PC-9 (cell line): Measurements from ENCODE around the gene GAB2. TPM values are rescaled to one million over a fixed set of nuclear protein-coding genes. Genes with fewer than 3 reads are reported as not detected.

Source experiments
- BruUV-seq: library from RNA; stranded (reverse); fragments of 400-500 nt; replicated peaks from 2 replicates; lab custom pipeline; 2021; lab: Mats Ljungman, UMichigan
- CTCF ChIA-PET: fragments of 300-600 bp; sonication (Branson Sonifier 250); formaldehyde crosslinking; loops from one replicate; lab custom pipeline; 2022; ENCODE audit warnings: antibody characterized with exemption; lab: Charles Lee
- POLR2A ChIA-PET: fragments of 300-600 bp; sonication (Branson Sonifier 250); formaldehyde crosslinking; loops from one replicate; lab custom pipeline; 2022; ENCODE audit warnings: antibody characterized with exemption; ENCODE audit not compliant: unreplicated experiment; lab: Charles Lee
- DNase-seq, 2 experiments: peaks; one replicate each; pipeline versions ENCODE4 v3.0.0 to v3.0.0-alpha.2; 2015 to 2022; ENCODE audit warnings: mixed read lengths in 1 of 2
- H2AFZ ChIP-seq: fragments of 200-600 bp; sonication (generic); 2 replicates; pipeline ENCODE4 v1.8.1; 2017; ENCODE audit warnings: antibody characterized with exemption
- H3F3A ChIP-seq: fragments of 200-600 bp; sonication (generic); 2 replicates; pipeline ENCODE4 v1.8.1; 2017; ENCODE audit warnings: antibody characterized with exemption, mild to moderate bottlenecking, low read depth; ENCODE audit not compliant: insufficient read depth
- H3K27ac ChIP-seq: fragments of 200-600 bp; sonication (generic); 2 replicates; pipeline ENCODE4 v1.6.1; 2016; ENCODE audit warnings: mixed run types
- H3K27me3 ChIP-seq: fragments of 200-600 bp; sonication (generic); 2 replicates; pipeline ENCODE4 v1.6.1; 2016; ENCODE audit warnings: low read depth, mixed run types; ENCODE audit not compliant: insufficient read depth
- H3K36me3 ChIP-seq: fragments of 200-600 bp; sonication (generic); 2 replicates; pipeline ENCODE4 v1.6.1; 2016; ENCODE audit warnings: low read depth, mixed run types
- H3K4me1 ChIP-seq: fragments of 200-600 bp; sonication (generic); replicated peaks from 2 replicates; pipeline ENCODE4 v1.6.1; 2016; ENCODE audit warnings: mixed run types; ENCODE audit not compliant: insufficient read depth
- H3K4me2 ChIP-seq: fragments of 200-600 bp; sonication (generic); 2 replicates; pipeline ENCODE4 v1.6.1; 2017; ENCODE audit warnings: mixed run types
- H3K4me3 ChIP-seq: fragments of 200-600 bp; sonication (generic); 2 replicates; pipeline ENCODE4 v1.6.1; 2016; ENCODE audit warnings: mixed run types
- H3K79me2 ChIP-seq: fragments of 200-600 bp; sonication (generic); 2 replicates; pipeline ENCODE4 v1.6.1; 2017; ENCODE audit warnings: low read depth, mixed run types
- H3K9me2 ChIP-seq: fragments of 200-600 bp; sonication (generic); 2 replicates; pipeline ENCODE4 v1.8.1; 2017; ENCODE audit warnings: mild to moderate bottlenecking; ENCODE audit not compliant: insufficient read depth
- H3K9me3 ChIP-seq: fragments of 200-600 bp; sonication (generic); 2 replicates; pipeline ENCODE4 v1.8.1; 2016; ENCODE audit warnings: low read depth; ENCODE audit not compliant: insufficient read depth
- H4K20me1 ChIP-seq: fragments of 200-600 bp; sonication (generic); 2 replicates; pipeline ENCODE4 v1.8.1; 2017; ENCODE audit not compliant: insufficient read depth
- CTCF ChIP-seq: fragments of 200-600 bp; sonication (generic); conservative IDR thresholded peaks from 2 replicates; pipeline ENCODE4 v1.6.1; 2017; ENCODE audit warnings: mixed run types, antibody characterized with exemption, mild to moderate bottlenecking, moderate library complexity
- EZH2 ChIP-seq: fragments of 200-600 bp; sonication (generic); IDR thresholded peaks from 2 replicates; pipeline ENCODE4 v1.8.0; 2017; ENCODE audit warnings: antibody characterized with exemption, low read depth
- intact Hi-C: fragments of 100-400 bp; cut with micrococcal nuclease; formaldehyde crosslinking; loops from one replicate; pipeline ENCODE4 v1.10.0; 2022; ENCODE audit not compliant: unreplicated experiment
- total RNA-seq: library from RNA; stranded (reverse); gene quantifications from 2 replicates; pipeline ENCODE4 v1.2.3, GENCODE V29; 2021

GAB2 gene
- total RNA-seq, 1 experiment from 2014 or later = 17.5 TPM

GRCh38 chr11:78216021-78216420 lies 201.6 kb downstream of the GAB2 start:
- Histone ChIP-seq H4K20me1 (no peaks in the 10 kb centered on the region), H3K27me3 (no peaks in the 10 kb centered on the region), H2AFZ (no peak overlapping the region), H3K4me2 (no peak overlapping the region), H3K4me3 (no peak overlapping the region), H3F3A (no peaks in the 10 kb centered on the region), H3K79me2 (no peaks in the 10 kb centered on the region), H3K9me2 (no peaks in the 10 kb centered on the region), H3K36me3 (0 out of 2 replicates have a peak, but pooled peaks cover 2% of the 10 kb centered on the region), H3K9me3 (no peaks in the 10 kb centered on the region), H3K4me1 (peaks cover 3% of the 10 kb centered on the region; the same call in 1 of the 2 replicates), H3K27ac (no peak overlapping the region)
- no peak for TF ChIP-seq CTCF
- no peak for TF ChIP-seq EZH2
- CTCF ChIA-PET = no interaction called here
- POLR2A ChIA-PET = no interaction called here
- DNase-seq = no peak
- no TSS peak for BruUV-seq
- intact Hi-C loops = no loop called here

GRCh38 chr11:78214331-78215194 lies 203.1 kb downstream of the GAB2 start:
- Histone ChIP-seq H3F3A (no peaks in the 10 kb centered on the region), H3K4me1 (peaks cover 3% of the 10 kb centered on the region; the same call in 1 of the 2 replicates), H4K20me1 (no peaks in the 10 kb centered on the region), H3K79me2 (no peaks in the 10 kb centered on the region), H3K9me3 (no peaks in the 10 kb centered on the region), H2AFZ (no peak overlapping the region), H3K36me3 (0 out of 2 replicates have a peak, but pooled peaks cover 3% of the 10 kb centered on the region), H3K9me2 (no peaks in the 10 kb centered on the region), H3K27ac (no peak overlapping the region), H3K4me2 (no peak overlapping the region), H3K4me3 (no peak overlapping the region), H3K27me3 (no peaks in the 10 kb centered on the region)
- TF ChIP-seq CTCF = no peak
- TF ChIP-seq EZH2 = no peak
- intact Hi-C loops = no loop called here
- POLR2A ChIA-PET = no interaction called here
- CTCF ChIA-PET = no interaction called here
- no peak for DNase-seq
- BruUV-seq = no TSS peak

- no peak for DNase-seq
- no peaks in the 10 kb centered on the region for H3K9me2 ChIP-seq
- TF ChIP-seq CTCF (no peak), EZH2 (no peak)
- CTCF ChIA-PET = no interaction called here
- no peaks in the 10 kb centered on the region for H3K9me3 ChIP-seq
- H4K20me1 ChIP-seq = no peaks in the 10 kb centered on the region
- no peaks in the 10 kb centered on the region for H3F3A ChIP-seq
- intact Hi-C loops = no loop called here
- H3K4me2 ChIP-seq = no peak overlapping the region
- POLR2A ChIA-PET = no interaction called here
- H3K4me3 ChIP-seq = no peak overlapping the region
- H2AFZ ChIP-seq = no peak overlapping the region
- peaks cover 3% of the 10 kb centered on the region; the same call in 1 of the 2 replicates for H3K4me1 ChIP-seq
- H3K27ac ChIP-seq = no peak overlapping the region
- H3K79me2 ChIP-seq = no peaks in the 10 kb centered on the region
- H3K36me3 ChIP-seq = 0 out of 2 replicates have a peak, but pooled peaks cover 3% of the 10 kb centered on the region
- no peaks in the 10 kb centered on the region for H3K27me3 ChIP-seq
- BruUV-seq = no TSS peak
These were observed 203.9 kb downstream of the GAB2 start for GRCh38 chr11:78213526-78214330.
